GM19452 (cell line): ENCODE results near the gene TTC23.

ENCODE experiments used
- ATAC-seq: cut with Tn5 transposase; IDR thresholded peaks from one replicate; pipeline ENCODE4 v1.9.1; 2021; ENCODE audit not compliant: unreplicated experiment

The TTC23 gene

GRCh38 chr15:99106417-99107220, 142.8 kb downstream of the TTC23 start:
- ATAC-seq, result no peak

- ATAC-seq, result peak; percentile 48
Observed at GRCh38 chr15:99105514-99106341, 143.7 kb downstream of the TTC23 start.

DNA sequence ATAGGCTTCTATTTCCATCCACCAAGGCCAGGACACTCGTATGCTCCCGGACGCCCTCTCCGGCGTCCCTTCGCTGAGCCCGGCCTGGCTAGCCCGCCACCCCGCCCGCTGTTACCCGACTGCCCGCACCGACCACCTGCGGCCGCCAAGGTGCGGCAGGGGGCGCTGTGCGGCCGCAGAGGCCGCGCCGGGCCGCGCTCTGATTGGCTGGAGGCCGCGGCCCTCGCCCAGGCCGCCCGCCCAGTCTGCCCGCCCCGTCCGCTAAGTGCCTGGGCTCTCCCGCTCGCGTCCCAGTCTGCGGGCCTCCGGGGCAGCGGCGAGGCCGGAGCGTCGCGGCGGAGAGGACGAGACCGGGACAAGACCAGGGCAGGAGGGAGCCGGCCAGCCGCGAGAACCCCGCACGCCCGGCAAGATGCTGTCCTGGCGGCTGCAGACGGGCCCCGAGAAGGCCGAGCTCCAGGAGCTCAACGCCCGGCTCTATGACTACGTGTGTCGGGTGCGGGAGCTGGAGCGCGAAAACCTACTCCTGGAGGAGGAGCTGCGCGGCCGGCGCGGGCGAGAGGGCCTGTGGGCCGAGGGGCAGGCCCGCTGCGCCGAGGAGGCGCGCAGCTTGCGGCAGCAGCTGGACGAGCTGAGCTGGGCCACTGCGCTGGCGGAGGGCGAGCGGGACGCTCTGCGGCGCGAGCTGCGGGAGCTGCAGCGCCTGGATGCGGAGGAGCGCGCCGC, 144.4 kb downstream of the TTC23 start, which contains the start of gene SYNM:
TSS of gene SYNM (plus strand) at position 293 of the 726 bp plus-strand sequence. CDS start at position 413, 120 bp downstream.
- ATAC-seq, result peak; percentile 59

- ATAC-seq, result no peak
Observed at GRCh38 chr15:99103279-99103678, 146.1 kb downstream of the TTC23 start.

- ATAC-seq, result no peak
Observed at GRCh38 chr15:99102332-99103235, 146.8 kb downstream of the TTC23 start.

DNA sequence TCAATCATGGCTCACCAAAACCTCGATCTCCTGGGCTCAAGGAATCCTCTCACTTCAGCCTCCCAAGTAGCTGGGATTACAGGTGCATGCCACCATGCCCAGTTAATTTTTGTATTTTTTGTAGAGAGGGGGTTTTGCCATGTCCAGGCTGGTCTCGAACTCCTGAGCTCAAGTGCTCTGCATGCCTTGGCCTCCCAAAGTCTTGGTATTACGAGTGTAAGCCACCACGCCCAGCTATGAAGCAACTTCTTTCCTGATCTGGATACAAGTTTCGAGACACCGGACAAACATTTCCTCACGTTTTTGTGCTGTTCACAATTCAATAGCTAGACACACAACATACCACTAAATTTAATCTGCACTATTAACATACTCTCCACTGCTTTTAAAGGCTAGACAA, 147.9 kb downstream of the TTC23 start:
- no peak for ATAC-seq

DNA sequence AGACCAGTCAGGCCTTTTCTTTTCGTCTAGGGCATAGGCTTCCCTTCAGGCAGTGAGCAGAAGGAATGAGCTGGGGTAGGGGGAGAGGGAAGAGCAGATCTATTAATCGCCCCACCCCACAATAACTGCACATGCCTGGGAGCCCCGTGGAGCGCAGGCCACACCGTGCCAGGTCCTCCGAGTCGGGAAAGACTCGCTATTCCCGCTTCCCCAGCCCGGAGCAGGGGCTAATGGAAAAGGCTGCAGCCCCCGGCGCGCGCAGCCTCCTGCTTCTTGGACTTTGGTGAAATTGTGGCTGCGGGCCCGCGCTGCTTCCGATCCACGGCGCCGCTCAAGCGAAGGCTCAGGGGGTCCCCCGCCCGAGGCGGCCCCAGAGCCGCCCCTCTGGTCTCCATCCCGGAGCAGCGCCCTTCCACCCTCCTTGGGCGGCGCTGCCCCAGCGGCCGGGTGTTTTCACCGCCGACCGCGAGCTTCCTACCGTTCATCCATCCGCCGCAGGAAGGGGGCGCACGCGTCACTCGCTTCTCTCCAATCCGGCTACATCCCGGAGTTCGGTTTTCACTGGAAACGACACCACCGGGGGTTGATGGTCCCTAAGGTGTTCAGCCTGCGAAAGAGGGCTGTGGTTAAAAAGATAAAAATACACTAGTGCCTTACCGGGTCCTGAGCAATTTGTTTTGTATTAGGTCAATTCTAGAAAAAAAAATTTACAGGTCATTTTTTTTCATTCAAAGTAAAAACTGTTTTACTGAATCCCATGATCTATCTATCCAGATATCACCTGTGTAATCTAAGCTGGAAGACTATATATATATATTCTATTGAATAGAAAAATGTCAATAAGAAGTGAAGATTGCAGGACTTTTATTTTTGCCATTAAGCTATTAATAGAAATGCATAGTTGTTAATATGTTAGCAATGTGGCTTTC, 148.9 kb downstream of the TTC23 start:
- no peak for ATAC-seq

DNA sequence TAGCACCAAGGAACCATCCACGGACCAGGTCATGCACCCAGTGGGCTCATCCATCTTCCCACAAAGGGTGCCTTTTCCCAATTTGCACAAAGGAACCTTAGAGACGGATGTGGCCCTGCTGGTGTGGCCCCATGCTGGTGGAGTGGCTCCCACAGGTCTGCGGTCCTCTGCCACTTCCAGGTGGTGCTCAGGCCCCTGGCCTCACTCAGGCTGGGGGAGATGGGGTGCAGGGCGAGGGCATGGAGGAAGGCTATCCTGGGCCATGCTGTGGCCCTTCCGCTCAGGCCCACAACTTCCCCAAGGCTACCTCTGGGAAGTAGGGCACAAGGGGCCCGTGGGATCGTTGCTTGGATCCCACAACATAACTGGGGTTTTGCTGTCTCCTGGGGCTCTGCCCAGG, 149.7 kb downstream of the TTC23 start:
- ATAC-seq, result no peak

DNA sequence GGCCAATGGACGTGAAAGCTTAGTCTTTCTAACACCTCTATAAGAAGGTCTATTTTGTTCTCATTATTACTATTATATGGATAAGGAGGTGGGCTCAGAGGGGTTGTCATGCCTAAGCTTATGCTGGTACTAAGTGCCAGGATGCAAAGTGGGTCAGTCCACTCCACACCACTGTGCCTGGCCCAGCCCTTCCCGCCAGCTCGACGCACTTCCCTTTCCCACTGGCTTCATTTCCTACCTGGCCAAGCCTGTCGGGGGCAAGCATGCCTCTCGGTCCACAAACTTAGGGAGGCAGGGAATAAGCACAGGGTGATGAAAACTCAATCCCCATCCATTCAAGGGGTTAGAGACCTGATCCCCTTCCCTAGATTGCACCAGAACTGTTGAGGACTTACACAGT, 150.4 kb downstream of the TTC23 start:
- ATAC-seq, result no peak

DNA sequence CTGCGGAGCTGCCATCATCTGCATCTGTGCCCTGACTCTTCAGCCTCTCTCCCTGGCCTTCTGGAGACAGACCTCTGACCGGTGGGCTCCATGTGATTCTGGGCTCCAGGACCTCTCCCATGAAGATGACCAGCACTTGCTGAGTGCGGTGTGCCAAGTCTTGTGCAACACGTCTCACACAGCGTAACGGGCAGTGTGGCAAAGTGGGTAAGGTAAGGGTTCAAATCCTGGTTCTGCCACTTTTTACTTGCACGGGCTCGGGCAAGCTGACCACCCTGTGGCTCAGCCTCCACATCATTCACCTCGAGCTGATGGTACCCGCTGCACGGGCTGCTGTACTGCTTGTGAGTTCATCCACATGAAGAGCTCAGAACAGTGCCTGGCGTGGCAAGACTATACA, 151.0 kb downstream of the TTC23 start:
- no peak for ATAC-seq

DNA sequence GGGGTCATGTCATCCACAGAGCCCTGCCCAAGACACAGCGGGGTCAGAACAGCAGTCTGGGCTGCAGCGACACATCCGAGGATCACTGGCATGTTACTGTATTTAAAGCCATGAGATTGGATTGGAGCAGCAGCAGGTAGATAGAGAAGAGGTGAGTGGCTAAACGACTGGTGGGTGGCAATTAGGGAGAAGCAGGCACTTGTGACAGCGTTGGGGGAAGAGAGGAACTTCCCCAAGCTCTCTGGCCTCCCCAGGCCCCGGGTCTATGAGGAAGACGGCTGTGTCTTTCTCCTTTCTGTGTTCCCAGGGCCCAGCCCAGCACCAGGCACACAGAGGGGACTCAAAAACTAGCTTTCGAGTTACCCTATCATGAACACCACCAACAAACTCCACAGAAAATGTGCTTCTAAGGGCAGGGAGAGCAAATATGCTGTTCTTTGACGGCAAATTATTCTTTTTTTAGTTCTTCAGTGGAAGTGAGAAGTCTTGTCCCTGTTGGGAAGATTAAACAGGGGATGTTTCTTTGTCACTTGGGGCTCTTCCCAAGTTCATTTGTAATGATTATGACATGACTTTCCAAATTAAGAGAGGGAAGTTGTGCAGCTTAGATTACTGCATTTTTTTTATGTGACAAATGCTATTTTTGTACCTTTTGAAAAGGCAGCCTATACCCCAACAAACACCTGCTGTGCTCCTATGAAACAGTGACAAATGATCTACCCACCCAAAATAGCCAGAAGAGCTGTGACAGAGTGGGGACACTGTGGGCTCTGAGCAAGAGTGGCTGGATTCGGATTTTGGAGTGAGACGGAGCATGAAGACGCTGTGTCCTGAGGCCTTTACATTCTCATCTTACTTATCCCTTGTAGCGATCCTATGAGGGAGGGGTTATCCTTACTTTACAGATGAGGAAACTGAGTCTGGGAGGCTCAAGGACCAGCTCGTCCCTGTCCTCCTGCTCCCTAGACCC, 151.7 kb downstream of the TTC23 start:
- no peak for ATAC-seq

DNA sequence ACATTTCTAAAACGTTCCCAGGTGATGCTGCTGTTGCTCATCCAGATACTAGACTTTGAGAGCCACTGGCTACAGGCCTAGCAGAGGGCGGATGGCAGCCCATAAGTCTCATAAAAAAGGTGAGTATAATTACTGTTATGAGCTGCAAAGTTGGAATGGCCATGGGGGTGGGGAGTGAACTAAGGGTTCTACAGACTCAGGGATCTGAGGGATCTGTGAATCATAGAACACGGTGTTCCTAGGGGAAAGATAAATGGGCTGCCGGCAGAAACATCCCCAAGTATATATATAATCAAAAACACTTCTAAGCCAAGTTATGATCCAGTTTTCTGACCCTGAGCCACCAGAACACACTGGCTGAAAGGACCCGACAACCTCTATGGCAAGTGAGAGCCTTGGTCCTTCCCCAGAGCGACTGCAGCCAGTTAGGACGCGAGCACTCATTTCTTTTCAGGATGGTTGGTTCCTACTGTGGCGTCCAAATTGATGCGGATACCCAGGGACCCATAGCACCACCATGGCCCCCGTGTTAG, 152.4 kb downstream of the TTC23 start:
- no peak for ATAC-seq

DNA sequence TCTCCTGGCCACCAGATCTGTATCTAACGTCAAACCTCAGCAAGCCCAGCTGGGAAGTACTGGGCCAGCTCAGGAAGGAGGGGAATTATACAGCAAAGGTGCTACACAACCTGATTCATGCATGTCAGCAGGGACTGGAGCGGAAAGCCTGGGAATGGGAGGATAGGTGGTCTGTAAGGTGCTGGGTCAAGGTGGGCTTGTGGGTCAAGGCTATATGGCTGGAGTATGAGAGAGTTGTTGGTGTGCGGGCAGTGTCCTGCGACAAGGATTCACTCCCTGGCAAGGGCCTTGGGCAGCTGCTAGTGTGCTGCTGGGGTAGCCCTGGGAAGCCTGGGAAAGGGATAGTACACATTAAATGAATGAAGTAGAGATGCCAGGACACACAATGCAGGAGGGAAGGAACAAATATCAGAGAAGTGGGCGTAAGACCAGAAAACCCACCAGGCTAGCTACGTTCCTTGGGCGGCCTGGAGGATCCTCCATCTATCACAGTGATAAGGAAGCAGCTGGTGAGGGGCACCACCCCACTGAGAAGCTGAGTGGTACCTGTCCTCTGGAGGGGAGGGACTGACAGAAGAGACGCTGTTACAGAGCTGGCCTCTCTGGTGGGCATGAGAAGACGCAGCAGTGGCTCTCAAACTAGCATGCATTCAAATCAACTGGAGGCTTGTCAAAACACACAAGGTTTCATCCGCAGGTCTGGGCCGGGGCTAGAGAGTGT, 153.0 kb downstream of the TTC23 start:
- ATAC-seq, result no peak

DNA sequence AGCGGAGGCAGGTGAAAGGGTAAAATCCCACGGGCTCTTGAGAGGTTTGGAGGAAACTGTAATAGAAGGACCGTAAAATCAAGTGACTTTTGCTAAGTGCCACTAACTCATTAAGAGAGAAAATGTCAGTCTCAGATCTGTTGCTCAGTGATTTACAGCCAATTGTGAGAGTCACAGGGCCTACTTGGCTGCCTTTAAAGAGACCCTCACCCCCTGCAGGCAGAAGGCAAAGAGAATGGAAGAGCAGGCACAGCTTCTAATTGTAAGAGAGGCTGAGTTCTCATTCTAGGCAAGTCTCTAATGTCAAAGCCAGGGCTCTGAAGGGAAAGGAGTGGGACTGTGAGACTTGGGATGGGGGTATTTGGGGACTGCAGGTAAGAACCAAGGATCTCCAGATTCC, 153.8 kb downstream of the TTC23 start:
- no peak for ATAC-seq

DNA sequence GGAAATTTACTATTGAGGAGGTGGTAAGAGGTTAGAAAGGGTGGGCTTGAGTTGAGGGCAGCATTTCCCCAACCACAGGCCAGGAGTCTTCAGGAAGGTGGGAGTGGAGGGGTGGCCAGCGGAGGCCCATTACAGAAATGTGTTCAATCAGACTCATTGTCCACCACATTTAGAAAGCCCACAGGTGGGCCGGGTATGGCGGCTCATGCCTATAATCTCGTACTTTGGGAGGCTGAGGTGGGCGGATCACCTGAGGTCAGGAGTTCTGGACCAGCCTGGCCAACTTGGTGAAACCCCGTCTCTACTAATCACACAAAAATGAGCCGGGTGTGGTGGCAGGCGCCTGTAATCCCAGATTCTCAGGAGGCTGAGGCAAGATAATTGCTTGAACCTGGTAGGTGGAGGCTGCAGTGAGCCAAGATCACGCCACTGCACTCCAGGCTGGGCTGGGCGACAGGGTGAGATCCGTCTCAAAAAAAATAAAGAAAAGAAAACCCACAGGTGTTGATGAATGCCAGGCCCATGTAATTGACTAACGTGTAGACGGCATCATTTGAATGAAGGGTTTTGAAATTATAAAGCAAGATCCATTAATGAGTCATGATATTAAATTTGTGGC, 156.7 kb downstream of the TTC23 start:
- no peak for ATAC-seq

GRCh38 chr15:99090938-99091337, 158.4 kb downstream of the TTC23 start:
- ATAC-seq, result no peak
